SU-DHL-6 (cell line): Measurements from ENCODE around the gene ZNF20.

ENCODE experiments used
- CTCF ChIP-seq: fragments of 200-600 bp; sonication (generic); IDR thresholded peaks from one replicate; pipeline ENCODE4 v1.5.1; 2017; ENCODE audit warnings: antibody characterized with exemption, mild to moderate bottlenecking, low read length, moderate library complexity; ENCODE audit not compliant: insufficient read depth, poor library complexity, severe bottlenecking
- EZH2phosphoT487 ChIP-seq: fragments of 200-600 bp; sonication (generic), shearing (Covaris generic); conservative IDR thresholded peaks from 2 replicates; pipeline ENCODE4 v1.6.1; 2018; ENCODE audit warnings: mild to moderate bottlenecking, antibody characterized with exemption, low read length, moderate library complexity, mixed read lengths

DNA sequence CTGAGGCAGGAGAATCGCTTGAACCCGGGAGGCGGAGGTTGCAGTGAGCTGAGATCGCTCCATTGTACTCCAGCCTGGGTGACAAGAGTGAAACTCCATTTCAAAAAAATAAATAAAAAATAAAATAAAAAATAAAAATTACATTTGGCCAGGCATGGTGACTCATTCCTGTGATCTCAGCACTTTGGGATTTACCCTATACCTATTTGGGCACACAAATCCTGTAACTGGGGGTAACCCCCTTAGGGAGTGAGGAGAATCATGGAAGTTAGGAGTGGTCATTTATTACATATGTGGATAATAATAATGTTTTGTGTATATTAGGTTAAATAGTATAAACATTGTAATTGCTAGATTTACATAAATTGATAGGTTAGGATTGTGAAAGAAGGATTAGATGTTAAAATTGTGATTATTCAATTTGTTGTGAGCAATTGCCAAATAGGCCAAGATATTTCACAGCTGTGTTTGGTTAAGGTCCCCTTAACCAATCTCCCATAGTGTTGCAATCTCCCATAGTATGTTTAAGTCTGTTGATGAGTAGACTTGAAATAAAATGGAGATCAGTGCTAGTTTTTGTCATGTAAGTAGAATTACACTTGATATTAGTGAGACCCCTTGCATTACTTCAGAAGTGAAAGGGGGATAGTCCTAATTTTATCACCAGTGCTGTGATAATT is 44.9 kb downstream of the ZNF20 start:
- TF ChIP-seq EZH2phosphoT487: no peak
- no peak for TF ChIP-seq CTCF
